Vagina (tissue), 2 donors: ENCODE results near the gene FNDC3A. TPM values are rescaled to one million over a fixed set of nuclear protein-coding genes. Genes with fewer than 3 reads are reported as not detected.
A peak's percentile ranks its signal among the peaks of the same experiment; 100 is the strongest.

Experiments
- DNase-seq, 2 donors: peaks; one replicate each; pipeline ENCODE4 v3.0.0-alpha.2; 2017; ENCODE audit errors: extremely low spot score in 2 of 2
- H3K27ac ChIP-seq: fragments of 200-600 bp; sonication (generic); one replicate; pipeline ENCODE4 v1.5.1; 2019
- H3K27me3 ChIP-seq: fragments of 200-600 bp; sonication (generic); one replicate; pipeline ENCODE4 v1.5.1; 2019
- H3K36me3 ChIP-seq, 2 donors: fragments of 200-600 bp; sonication (generic); one replicate each; pipeline ENCODE4 v1.5.1; 2017 to 2019
- H3K4me1 ChIP-seq: fragments of 200-600 bp; sonication (generic); one replicate; pipeline ENCODE4 v1.5.1; 2019
- H3K4me3 ChIP-seq, 2 donors: fragments of 200-600 bp; sonication (generic); 1 replicate in 1 of 2; 2 replicates in 1 of 2; pipeline ENCODE4 v1.5.1; 2016 to 2019
- H3K9me3 ChIP-seq: fragments of 200-600 bp; sonication (generic); one replicate; pipeline ENCODE4 v1.5.1; 2019
- POLR2A ChIP-seq, 2 donors: fragments of 450-650 bp; IDR thresholded peaks; one replicate each; pipeline ENCODE4 v1.6.1; 2017; ENCODE audit warnings: antibody characterized with exemption in 2 of 2, mild to moderate bottlenecking in 2 of 2, moderate library complexity in 2 of 2
- POLR2AphosphoS5 ChIP-seq, 2 donors: sonication (generic); formaldehyde crosslinking; IDR thresholded peaks; one replicate each; pipeline ENCODE4 v1.9.0; 2017; ENCODE audit warnings: antibody characterized with exemption in 2 of 2, mild to moderate bottlenecking in 2 of 2, low read depth in 1 of 2; ENCODE audit not compliant: insufficient read depth in 1 of 2
- intact Hi-C: fragments of 100-400 bp; cut with DNase I; formaldehyde crosslinking; loops from one replicate; pipeline ENCODE4 v1.15.1; 2023
- total RNA-seq: library from RNA; depleted of rRNA; stranded (reverse); fragments of >200 nt; gene quantifications from one replicate; pipeline ENCODE4 v1.2.3, GENCODE V29; 2016
- TF ChIP-seq, protein P1 (sequence below), 3 experiments: fragments of 450-650 bp in 2 of 3; fragments of 200-600 bp in 1 of 3; sonication (generic) in 1 of 3; IDR thresholded peaks; one replicate each; pipeline ENCODE4 v1.5.1; 2017 to 2019; ENCODE audit warnings: antibody characterized with exemption in 3 of 3, mild to moderate bottlenecking in 2 of 3, moderate library complexity in 2 of 3

The FNDC3A gene
- total RNA-seq, 1 donor from 2014 or later: 32.2 TPM

DNA sequence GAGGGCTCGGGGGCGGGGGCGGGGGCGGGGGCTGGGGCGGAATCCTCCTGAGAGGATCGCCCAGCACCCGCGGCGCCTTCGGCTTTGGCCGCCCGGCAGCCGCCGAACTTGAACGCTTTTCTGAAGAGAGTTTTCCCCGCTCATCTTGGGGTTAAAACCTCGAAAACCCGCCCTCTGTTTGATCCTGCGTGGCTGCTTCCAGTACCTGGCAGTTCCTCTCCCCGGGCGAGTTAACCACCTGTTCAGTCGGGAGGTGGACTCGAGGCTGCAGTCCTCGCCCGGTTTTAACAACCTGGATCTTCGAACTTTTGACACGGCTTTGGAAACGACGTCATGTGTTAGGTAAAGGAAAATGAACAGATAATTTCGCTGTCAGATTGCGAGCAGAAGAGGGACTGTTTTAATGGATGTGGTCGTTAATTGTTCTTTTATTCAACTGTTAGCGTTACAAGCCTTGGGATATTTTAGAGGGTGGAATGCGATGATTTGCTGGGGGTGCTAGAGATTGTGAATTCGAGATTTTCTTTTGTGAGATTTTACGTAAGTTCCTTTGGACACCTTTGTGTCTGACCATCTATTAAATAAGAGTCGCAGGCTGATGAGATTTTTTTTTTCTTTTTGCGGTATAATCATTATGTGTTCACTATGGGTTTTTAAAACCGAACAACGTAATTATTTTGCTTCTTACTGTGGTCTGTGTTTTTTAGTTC lies 1.0 kb downstream of the FNDC3A start:
- Histone ChIP-seq H3K9me3 (no peaks in the 10 kb centered on the region), H3K36me3 (no peaks in the 10 kb centered on the region), H3K4me1 (peaks cover 50% of the 10 kb centered on the region), H3K4me3 (peak overlapping the region; percentile 87 to 94), H3K27ac (peak overlapping the region; percentile 99), H3K27me3 (no peaks in the 10 kb centered on the region)
- TF ChIP-seq, protein P1, sequence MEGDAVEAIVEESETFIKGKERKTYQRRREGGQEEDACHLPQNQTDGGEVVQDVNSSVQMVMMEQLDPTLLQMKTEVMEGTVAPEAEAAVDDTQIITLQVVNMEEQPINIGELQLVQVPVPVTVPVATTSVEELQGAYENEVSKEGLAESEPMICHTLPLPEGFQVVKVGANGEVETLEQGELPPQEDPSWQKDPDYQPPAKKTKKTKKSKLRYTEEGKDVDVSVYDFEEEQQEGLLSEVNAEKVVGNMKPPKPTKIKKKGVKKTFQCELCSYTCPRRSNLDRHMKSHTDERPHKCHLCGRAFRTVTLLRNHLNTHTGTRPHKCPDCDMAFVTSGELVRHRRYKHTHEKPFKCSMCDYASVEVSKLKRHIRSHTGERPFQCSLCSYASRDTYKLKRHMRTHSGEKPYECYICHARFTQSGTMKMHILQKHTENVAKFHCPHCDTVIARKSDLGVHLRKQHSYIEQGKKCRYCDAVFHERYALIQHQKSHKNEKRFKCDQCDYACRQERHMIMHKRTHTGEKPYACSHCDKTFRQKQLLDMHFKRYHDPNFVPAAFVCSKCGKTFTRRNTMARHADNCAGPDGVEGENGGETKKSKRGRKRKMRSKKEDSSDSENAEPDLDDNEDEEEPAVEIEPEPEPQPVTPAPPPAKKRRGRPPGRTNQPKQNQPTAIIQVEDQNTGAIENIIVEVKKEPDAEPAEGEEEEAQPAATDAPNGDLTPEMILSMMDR (IDR thresholded peaks at IDR 0.05): peak in 1 of 3 experiments; percentile 26
- TF ChIP-seq POLR2AphosphoS5 (IDR thresholded peaks at IDR 0.05; ENCODE audit: insufficient read depth in 1 of 2, low read depth in 1 of 2): no peak
- DNase-seq: peak in 1 of 2 donors; percentile 88
- intact Hi-C loops: no loop called here

DNA sequence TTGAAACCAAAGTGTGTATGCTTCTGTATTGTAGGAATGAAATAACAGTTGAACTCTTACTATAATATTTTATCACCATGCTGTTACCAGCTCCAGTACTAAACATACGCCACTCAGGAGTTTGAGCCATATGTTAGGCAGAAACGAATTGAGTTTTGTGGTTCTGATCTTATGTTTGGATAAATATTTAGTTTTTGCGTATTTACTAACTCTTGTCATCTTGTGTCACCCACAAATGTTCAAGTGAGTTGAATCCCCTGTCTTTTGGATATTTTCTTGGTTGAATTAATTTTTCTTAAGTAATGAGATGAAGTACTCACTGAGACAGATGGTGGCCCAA lies 1.5 kb downstream of the FNDC3A start:
- Histone ChIP-seq H3K4me1 (peaks cover 50% of the 10 kb centered on the region), H3K9me3 (no peaks in the 10 kb centered on the region), H3K27ac (peak overlapping the region; percentile 99), H3K4me3 (peak overlapping the region; percentile 87 to 94), H3K27me3 (no peaks in the 10 kb centered on the region), H3K36me3 (no peaks in the 10 kb centered on the region)
- intact Hi-C loops: no loop called here
- TF ChIP-seq, protein P1 (IDR thresholded peaks at IDR 0.05): no peak
- TF ChIP-seq POLR2A (IDR thresholded peaks at IDR 0.05) (no peak), POLR2AphosphoS5 (IDR thresholded peaks at IDR 0.05; ENCODE audit: insufficient read depth in 1 of 2, low read depth in 1 of 2) (no peak)
- no peak for DNase-seq

DNA sequence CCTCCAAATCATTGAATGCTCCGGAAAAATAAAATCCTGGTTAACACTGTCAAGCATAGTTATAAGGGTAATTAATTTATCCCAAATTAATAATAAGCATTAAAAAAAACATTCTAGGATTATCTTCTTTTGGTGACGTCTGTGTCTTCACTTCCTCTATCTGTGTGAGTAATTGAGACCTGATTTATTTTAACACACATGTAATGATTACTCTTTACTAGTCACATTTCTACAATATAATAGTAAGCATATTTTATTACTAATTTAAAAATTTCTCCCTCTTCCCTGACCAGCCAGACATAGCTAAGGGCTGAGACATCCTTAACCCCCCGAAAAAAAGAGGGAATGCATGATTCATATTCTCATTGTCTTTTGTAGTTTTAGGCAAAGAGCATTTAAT lies 2.3 kb downstream of the FNDC3A start:
- Histone ChIP-seq H3K36me3 (no peaks in the 10 kb centered on the region), H3K27ac (no peak overlapping the region), H3K4me3 (peak overlapping the region in 1 of 2 donors; percentile 94), H3K27me3 (no peaks in the 10 kb centered on the region), H3K9me3 (no peaks in the 10 kb centered on the region), H3K4me1 (peaks cover 57% of the 10 kb centered on the region)
- no peak for DNase-seq
- TF ChIP-seq POLR2A (IDR thresholded peaks at IDR 0.05): no peak
- TF ChIP-seq, protein P1 (IDR thresholded peaks at IDR 0.05): no peak
- no peak for TF ChIP-seq POLR2AphosphoS5 (IDR thresholded peaks at IDR 0.05; ENCODE audit: insufficient read depth in 1 of 2, low read depth in 1 of 2)
- intact Hi-C loops: no loop called here

DNA sequence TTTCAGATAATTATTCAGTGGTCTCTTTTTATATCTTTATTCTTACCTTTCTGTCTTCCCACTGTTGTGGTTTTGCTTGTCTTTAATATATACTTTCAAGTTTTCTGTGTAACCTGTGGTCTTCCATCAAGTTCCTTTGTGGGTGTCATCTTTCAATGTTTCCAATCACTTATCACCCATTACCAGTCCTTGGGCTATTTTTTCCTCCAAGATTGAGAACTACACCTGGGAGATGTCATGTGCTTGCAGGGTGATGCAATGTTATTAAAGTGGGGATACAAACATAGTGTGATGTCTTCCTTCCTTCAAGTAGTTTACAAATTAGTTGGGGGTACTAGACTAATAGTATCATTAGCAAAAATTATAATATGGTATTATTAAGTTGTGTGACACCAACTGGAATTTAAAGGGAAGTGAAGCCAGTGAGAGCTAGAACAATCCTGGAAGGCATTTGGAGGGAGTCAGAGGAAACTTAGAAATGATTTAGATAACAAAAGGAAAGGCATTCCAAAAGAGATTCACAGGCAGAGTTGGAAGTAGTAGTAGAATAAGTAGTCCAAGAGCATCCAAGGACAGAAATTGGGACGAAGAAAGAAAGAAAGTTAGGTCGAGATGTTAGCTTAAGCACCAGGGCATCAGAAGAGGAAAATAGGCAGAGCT lies 3.4 kb downstream of the FNDC3A start:
- Histone ChIP-seq H3K27ac (no peak overlapping the region), H3K36me3 (no peaks in the 10 kb centered on the region), H3K27me3 (no peaks in the 10 kb centered on the region), H3K4me1 (peaks cover 58% of the 10 kb centered on the region), H3K4me3 (no peak overlapping the region), H3K9me3 (no peaks in the 10 kb centered on the region)
- TF ChIP-seq, protein P1 (IDR thresholded peaks at IDR 0.05): no peak
- TF ChIP-seq POLR2A (IDR thresholded peaks at IDR 0.05) (no peak), POLR2AphosphoS5 (IDR thresholded peaks at IDR 0.05; ENCODE audit: insufficient read depth in 1 of 2, low read depth in 1 of 2) (no peak)
- no peak for DNase-seq
- intact Hi-C loops: no loop called here

DNA sequence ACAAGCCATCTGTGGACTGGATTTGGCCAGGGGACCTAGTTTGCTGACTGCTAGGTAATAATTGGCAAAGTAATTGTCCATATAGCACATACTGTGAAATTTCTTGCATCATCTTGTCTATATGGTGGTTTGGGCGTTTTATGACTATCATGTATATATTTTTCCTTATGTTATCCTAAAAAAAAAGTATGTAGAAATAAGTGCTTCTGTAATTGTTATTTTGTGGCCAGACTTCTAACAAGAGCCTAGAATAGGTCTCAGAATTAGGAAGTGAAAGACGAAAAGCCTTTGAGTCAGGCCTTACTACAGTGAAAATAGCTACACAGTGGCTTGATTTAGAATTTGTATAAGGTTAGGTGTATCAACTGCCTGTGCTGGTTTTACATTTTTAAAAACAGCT lies 4.2 kb downstream of the FNDC3A start:
- Histone ChIP-seq H3K4me3 (no peak overlapping the region), H3K27me3 (no peaks in the 10 kb centered on the region), H3K4me1 (peaks cover 52% of the 10 kb centered on the region), H3K27ac (no peak overlapping the region), H3K9me3 (no peaks in the 10 kb centered on the region), H3K36me3 (no peaks in the 10 kb centered on the region)
- intact Hi-C loops: no loop called here
- TF ChIP-seq POLR2A (IDR thresholded peaks at IDR 0.05) (no peak), POLR2AphosphoS5 (IDR thresholded peaks at IDR 0.05; ENCODE audit: insufficient read depth in 1 of 2, low read depth in 1 of 2) (no peak)
- TF ChIP-seq, protein P1 (IDR thresholded peaks at IDR 0.05): no peak
- no peak for DNase-seq
